GM18951 (cell line): ENCODE measurements around the gene RAI1.
"Not testable (repeated sequence)": the region's sequence is repeated elsewhere in the genome, so short reads cannot be mapped to it uniquely, and the experiment has no call there.

ENCODE experiments used
- POLR2A ChIP-seq: IDR thresholded peaks from 4 replicates; pipeline ENCODE4 v1.6.1; 2011; ENCODE audit warnings: mild to moderate bottlenecking; ENCODE audit not compliant: insufficient read length, insufficient read depth; ENCODE audit errors: extremely low read depth
- in situ Hi-C: fragments of 300-500 bp; cut with MboI; formaldehyde crosslinking; loops from one replicate; pipeline ENCODE4 v1.12.0; 2022; ENCODE audit warnings: low sequenced_read_pairs, mixed read lengths, inconsistent platforms; ENCODE audit not compliant: unreplicated experiment

The RAI1 gene

DNA sequence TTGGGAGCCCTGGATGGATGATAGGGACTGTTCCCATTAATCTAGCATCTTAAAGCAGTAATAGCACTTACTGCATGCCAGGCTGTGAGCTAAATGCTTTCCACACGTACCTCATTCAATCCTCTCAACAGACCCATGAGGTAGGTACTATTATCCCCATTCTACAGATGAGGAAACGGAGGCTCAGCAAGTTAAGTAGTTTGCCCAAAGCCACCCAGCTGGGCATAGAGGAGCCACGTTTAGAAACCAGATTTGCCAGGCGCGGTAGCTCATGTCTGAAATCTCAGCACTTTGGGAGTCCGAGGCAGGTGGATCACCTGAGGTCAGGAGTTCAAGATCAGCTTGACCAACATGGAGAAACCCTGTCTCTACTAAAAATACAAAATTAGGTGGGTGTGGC, 2.0 kb upstream of the RAI1 start:
- TF ChIP-seq POLR2A, result no peak
- in situ Hi-C loops, result loop anchor here (10.0 kb wide), 1 partner anchor 186 kb away; no protein-coding TSS in a partner anchor

GRCh38 chr17:17679748-17680147, 1.5 kb upstream of the RAI1 start:
- in situ Hi-C loops, result loop anchor here (10.0 kb wide), 1 partner anchor 185 kb away; no protein-coding TSS in a partner anchor

GRCh38 chr17:17680477-17681186, 626 bp upstream of the RAI1 start:
- in situ Hi-C loops, result no loop called here
- TF ChIP-seq POLR2A, result no peak

More at GRCh38 chr17:17679748-17680147, 1.5 kb upstream of the RAI1 start:
- TF ChIP-seq POLR2A, result no peak

DNA sequence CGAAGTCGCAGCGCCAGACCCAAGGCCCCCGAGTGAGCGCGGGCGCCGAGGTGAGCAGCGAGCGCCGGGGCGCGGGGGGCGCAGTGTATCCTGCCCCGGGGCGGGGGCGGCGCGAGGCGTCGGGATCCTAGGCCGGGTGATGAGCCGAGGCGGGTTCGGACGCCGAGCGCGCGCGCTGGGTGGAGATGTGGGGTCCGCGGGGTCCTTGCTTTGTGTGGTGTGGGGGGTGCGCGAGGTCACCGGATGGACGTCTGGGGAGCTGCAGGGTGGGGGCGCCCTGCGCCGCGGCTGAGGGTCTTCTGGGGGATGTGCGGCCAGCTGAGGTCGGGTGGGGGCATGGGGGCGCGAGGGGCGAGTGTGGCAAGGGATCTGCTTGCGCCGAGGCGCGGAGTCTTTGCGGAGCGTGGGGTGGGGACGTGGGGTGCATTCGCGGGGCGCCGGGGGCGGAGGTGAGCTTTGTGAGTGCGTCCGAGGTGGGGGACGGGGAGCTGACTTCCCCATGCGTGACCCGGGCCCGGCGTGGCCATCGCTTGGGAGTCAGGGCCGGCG, 560 bp downstream of the RAI1 start:
- no peak for TF ChIP-seq POLR2A
- in situ Hi-C loops, result no loop called here

DNA sequence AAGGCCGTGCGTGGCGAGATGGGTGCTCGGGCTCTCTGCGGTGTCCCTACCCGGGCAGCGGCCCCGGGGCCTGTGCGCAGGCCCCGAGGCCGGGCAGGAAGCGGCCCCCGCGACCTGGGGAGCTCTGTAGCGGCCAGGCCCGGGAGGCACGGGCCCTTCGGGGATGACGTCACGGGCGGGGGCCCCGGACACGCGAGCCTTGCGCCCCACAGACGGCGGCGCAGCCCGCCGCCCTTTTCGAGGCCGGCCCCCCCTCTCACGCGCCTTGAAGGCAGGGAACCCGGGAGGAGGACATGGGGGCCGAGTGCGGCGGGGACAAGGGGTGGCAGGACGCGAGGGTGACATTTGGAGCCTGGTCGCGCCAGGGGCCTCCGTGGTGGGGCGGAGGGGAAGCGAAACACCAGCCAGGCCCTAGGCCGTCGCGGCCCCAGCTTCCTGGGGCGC, 1.1 kb downstream of the RAI1 start:
- peak; percentile 64 for TF ChIP-seq POLR2A
- in situ Hi-C loops, result no loop called here

DNA sequence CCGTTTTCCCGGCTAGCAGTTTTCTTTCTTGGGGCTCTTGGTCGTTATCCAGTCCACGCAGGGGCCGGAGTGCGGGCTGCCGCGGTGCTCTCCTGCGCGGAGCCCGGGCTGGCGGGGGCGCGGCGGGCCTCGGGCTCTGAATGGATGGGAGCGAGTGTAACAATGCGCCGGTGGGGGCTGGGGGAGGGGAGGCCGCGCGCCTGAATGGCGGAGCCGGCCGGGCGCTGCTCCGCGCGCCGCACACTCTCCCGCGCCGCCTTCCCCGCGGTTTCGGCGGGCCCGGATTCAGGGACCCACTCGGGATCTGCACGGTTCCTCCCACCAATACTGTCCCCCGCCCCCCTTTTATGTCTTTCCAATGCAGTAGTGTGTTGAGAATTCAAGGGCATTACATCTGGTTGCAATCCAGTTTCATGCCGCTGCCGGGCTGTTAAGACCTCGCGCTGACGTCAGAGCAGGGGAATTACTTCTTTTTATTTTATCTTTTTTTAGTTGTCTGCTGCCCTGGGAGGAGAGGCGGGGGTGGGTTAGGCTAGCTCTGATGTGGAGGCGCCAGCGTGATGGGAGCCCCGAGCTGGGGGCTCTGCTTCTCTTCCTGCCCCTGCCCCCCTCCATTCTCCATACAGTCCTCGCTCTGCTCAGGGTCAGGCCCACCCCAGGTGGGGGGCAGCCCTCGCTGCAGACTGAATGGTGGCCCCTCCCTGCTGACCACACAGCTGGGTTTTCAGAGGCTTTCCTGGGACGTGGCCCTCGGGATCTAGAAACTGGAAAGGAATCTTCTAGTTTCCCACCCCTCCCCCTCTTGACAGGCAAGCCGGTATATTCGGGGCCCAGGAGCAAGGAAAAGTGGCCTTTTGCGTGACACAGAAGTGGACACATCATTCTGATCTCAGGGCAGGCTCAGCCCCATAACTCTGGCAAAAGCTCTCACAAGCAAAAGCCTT, 1.8 kb downstream of the RAI1 start:
- TF ChIP-seq POLR2A, result peak; percentile 54
- in situ Hi-C loops, result no loop called here

- no peak for TF ChIP-seq POLR2A
- in situ Hi-C loops, result no loop called here
Observed at GRCh38 chr17:17683710-17684365, 2.6 kb downstream of the RAI1 start.

DNA sequence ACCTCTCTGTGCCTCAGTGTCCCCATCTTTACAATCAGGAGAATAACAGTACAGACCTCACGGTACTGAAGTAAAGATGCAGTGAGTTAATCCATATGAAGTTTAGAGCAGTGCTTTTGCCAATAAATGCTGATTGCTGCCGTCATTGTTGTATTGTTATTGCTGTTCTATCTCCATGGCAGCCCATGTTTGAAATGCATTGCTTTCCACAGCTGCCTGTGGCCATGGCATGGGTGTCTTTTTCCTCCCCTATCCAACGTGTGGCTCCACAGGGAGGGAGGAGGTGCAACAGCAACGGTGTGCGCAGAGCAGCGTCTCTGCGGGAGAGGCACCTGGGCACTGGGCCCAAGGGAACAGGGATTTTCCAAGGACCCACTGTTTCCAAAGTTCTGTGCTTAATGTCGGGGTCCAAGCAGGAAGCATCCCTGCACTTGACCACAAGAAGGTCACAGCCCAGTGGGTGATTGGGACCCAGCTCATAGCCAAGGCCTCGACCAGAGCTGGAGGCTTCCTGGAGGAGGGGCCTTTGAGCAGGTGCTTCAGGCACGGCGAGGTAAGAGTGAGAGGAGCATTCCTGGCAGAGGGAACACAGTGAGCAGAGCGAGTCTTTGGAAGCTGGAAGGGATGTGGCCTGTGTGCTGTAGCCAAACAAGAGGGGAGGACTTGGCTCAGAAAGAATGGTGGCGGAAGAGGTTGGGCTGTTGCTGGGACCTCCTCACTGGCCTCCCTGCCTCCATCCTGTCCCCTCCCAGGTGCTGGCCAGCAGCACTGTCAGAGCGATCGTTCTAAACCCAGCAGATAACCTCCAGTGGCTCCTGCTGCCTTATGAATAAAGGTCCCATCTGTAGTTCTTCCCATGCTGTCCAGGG, 3.9 kb downstream of the RAI1 start:
- no peak for TF ChIP-seq POLR2A
- in situ Hi-C loops, result no loop called here

- TF ChIP-seq POLR2A, result no peak
- in situ Hi-C loops, result no loop called here
Observed at GRCh38 chr17:17685775-17686291, 4.6 kb downstream of the RAI1 start.

GRCh38 chr17:17689312-17689711, 8.1 kb downstream of the RAI1 start:
- no peak for TF ChIP-seq POLR2A
- in situ Hi-C loops, result no loop called here

DNA sequence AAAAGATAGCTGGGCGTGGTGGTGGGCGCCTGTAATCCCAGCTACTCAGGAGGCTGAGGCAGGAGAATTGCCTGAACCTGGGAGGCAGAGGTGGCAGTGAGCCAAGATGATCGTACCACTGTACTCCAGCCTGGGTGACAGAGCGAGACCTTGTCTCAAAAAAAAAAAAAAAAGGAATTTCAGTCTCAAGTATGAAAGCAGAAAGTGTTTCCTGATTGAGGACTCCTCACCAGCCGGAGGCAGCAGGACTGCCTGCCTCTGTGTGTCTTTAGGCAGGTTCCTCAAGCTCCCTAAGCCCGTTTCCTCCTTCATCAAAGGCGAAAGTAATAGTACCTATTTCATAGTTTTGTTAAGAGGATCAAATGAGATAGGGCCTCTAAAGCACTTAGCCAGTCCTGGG, 9.0 kb downstream of the RAI1 start:
- in situ Hi-C loops, result not testable (repeated sequence)
